Upper lobe of left lung (tissue), 6 donors: ENCODE results near the gene BNIP5. TPM values are rescaled to one million over a fixed set of nuclear protein-coding genes. Genes with fewer than 3 reads are reported as not detected.

Experiments used
- ATAC-seq, 2 donors: fragments of 200-7000 bp; cut with Tn5 transposase; one replicate each; pipeline ENCODE4 v1.9.1; 2022; ENCODE audit warnings: mild to moderate bottlenecking in 2 of 2, moderate library complexity in 2 of 2; ENCODE audit not compliant: low FRiP score in 2 of 2
- DNase-seq, 2 donors: peaks; one replicate each; pipeline ENCODE4 v3.0.0-alpha.2; 2019 to 2020
- H3K27ac ChIP-seq, 4 donors: fragments of 200-600 bp; sonication (generic); one replicate each; pipeline ENCODE4 v1.5.1; 2016 to 2019
- H3K27me3 ChIP-seq, 4 donors: fragments of 200-600 bp; sonication (generic); one replicate each; pipeline ENCODE4 v1.5.1; 2017 to 2019
- H3K36me3 ChIP-seq, 4 donors: fragments of 200-600 bp; sonication (generic); one replicate each; pipeline ENCODE4 v1.5.1; 2016 to 2019
- H3K4me1 ChIP-seq, 4 donors: fragments of 200-600 bp; sonication (generic); one replicate each; pipeline ENCODE4 v1.5.1; 2018 to 2019
- H3K4me3 ChIP-seq, 4 donors: fragments of 200-600 bp; sonication (generic); one replicate each; pipeline ENCODE4 v1.5.1; 2017 to 2019; ENCODE audit warnings: mild to moderate bottlenecking in 2 of 4, moderate library complexity in 1 of 4
- H3K9me3 ChIP-seq, 4 donors: fragments of 200-600 bp; sonication (generic); one replicate each; pipeline ENCODE4 v1.5.1; 2018 to 2019
- EP300 ChIP-seq, 4 donors: sonication (generic); formaldehyde crosslinking; IDR thresholded peaks; one replicate each; pipeline ENCODE4 v1.5.1; 2017; ENCODE audit warnings: antibody characterized with exemption in 4 of 4, control low read depth in 2 of 4
- POLR2A ChIP-seq, 4 donors: fragments of 450-650 bp; IDR thresholded peaks; one replicate each; pipeline ENCODE4 v1.5.1; 2016 to 2017; ENCODE audit warnings: antibody characterized with exemption in 4 of 4, mild to moderate bottlenecking in 2 of 4
- POLR2AphosphoS5 ChIP-seq, 2 donors: sonication (generic); formaldehyde crosslinking; IDR thresholded peaks; one replicate each; pipeline ENCODE4 v1.5.1; 2017; ENCODE audit warnings: antibody characterized with exemption in 2 of 2
- whole genome bisulfite sequencing, 2 donors: methylation state at CpG; one replicate each; pipeline ENCODE4 v1.1.5; 2017 to 2018; 5-methylcytosine and 5-hydroxymethylcytosine counted together
- total RNA-seq, 6 donors: library from RNA; depleted of rRNA in 4 of 6; stranded (reverse); fragments of >200 nt in 4 of 6; gene quantifications; one replicate each; pipeline versions ENCODE4 v1.1.0 to v1.2.1, GENCODE V29; 2016 to 2021
- TF ChIP-seq, protein P1 (sequence below), 6 experiments: fragments of 450-650 bp in 4 of 6; fragments of 200-600 bp in 2 of 6; sonication (generic) in 2 of 6; IDR thresholded peaks; one replicate each; pipeline ENCODE4 v1.5.1; 2016 to 2019; ENCODE audit warnings: antibody characterized with exemption in 6 of 6
- donor health status: DM: no; HTN: no; CAD: no; lungs with moderate emphysema.
- donor health status: DM: no; HTN: yes; CAD: no; lungs with severe emphysema.

Gene BNIP5
- total RNA-seq, 6 donors from 2014 or later: 0.10 TPM; not detected in 5

DNA sequence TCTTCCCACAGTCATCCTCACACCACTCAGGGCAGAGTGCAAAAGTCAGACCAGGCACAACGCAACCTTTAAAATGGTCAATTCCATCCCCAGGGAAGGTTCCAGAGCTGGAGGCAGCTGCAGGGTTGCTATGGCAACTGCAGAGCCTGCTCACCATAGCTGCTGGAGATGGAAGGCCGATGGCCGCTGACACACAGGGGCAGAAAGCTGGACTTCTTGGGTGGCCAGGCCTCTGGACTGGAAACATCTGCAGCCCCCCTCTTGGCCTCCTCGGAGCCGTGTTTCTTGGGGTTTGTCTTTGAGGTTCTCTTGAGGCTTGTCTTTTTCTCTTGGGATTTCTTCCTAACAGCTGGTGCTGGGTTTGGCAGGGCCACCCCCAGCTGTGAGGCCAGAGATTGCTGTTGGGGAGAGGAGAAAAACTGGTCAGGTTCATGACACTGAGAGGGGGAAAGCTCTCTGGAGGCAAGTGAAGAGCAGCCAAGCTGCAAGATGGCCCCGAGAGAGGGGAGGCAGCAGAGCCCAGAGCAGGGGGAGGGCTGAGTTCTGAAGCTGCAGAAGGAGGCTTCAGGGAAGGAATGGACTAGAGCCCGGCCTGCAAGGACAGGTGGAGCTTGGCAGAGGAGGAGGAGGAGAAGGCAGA lies 10.2 kb downstream of the BNIP5 start:
- H3K4me3 ChIP-seq: no peak overlapping the region
- WGBS, 2 donors: 29 to 75% methylated on average over 2 to 7 of the region's 7 CpGs
- no peaks in the 10 kb centered on the region for H3K9me3 ChIP-seq
- DNase-seq (no peak), ATAC-seq (no peak)
- H3K27me3 ChIP-seq: no peaks in the 10 kb centered on the region
- H3K27ac ChIP-seq: no peak overlapping the region
- H3K4me1 ChIP-seq: no peaks in the 10 kb centered on the region
- no peaks in the 10 kb centered on the region for H3K36me3 ChIP-seq
- TF ChIP-seq EP300 (IDR thresholded peaks at IDR 0.05): no peak
- TF ChIP-seq POLR2AphosphoS5 (IDR thresholded peaks at IDR 0.05): peak in 1 of 2 donors; percentile 32

GRCh38 chr6:36324715-36325114 lies 12.0 kb downstream of the BNIP5 start:
- Histone ChIP-seq H3K27me3 (no peaks in the 10 kb centered on the region), H3K4me3 (no peak overlapping the region), H3K36me3 (no peaks in the 10 kb centered on the region), H3K27ac (no peak overlapping the region), H3K4me1 (no peaks in the 10 kb centered on the region), H3K9me3 (no peaks in the 10 kb centered on the region)
- no peak for TF ChIP-seq POLR2A (IDR thresholded peaks at IDR 0.05)
- 89 to 95% methylated on average over 4 of the region's 4 CpGs for WGBS, 2 donors
- ATAC-seq (no peak), DNase-seq (no peak)

GRCh38 chr6:36324191-36324590 lies 12.5 kb downstream of the BNIP5 start:
- H3K27me3 ChIP-seq: no peaks in the 10 kb centered on the region
- H3K36me3 ChIP-seq: no peaks in the 10 kb centered on the region
- H3K4me1 ChIP-seq: no peaks in the 10 kb centered on the region
- TF ChIP-seq EP300 (IDR thresholded peaks at IDR 0.05) (no peak), POLR2A (IDR thresholded peaks at IDR 0.05) (no peak), POLR2AphosphoS5 (IDR thresholded peaks at IDR 0.05) (no peak)
- TF ChIP-seq, protein P1, sequence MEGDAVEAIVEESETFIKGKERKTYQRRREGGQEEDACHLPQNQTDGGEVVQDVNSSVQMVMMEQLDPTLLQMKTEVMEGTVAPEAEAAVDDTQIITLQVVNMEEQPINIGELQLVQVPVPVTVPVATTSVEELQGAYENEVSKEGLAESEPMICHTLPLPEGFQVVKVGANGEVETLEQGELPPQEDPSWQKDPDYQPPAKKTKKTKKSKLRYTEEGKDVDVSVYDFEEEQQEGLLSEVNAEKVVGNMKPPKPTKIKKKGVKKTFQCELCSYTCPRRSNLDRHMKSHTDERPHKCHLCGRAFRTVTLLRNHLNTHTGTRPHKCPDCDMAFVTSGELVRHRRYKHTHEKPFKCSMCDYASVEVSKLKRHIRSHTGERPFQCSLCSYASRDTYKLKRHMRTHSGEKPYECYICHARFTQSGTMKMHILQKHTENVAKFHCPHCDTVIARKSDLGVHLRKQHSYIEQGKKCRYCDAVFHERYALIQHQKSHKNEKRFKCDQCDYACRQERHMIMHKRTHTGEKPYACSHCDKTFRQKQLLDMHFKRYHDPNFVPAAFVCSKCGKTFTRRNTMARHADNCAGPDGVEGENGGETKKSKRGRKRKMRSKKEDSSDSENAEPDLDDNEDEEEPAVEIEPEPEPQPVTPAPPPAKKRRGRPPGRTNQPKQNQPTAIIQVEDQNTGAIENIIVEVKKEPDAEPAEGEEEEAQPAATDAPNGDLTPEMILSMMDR (IDR thresholded peaks at IDR 0.05): no peak
- no peak overlapping the region for H3K27ac ChIP-seq
- no peak overlapping the region for H3K4me3 ChIP-seq
- DNase-seq (no peak), ATAC-seq (no peak)
- WGBS, 2 donors: 85 to 87% methylated on average over 6 of the region's 6 CpGs
- H3K9me3 ChIP-seq: no peaks in the 10 kb centered on the region

- Histone ChIP-seq H3K27me3 (no peaks in the 10 kb centered on the region), H3K36me3 (no peaks in the 10 kb centered on the region), H3K4me3 (no peak overlapping the region), H3K4me1 (no peaks in the 10 kb centered on the region), H3K9me3 (no peaks in the 10 kb centered on the region), H3K27ac (no peak overlapping the region)
- ATAC-seq: no peak
- peak in 1 of 2 donors; percentile 45 for DNase-seq
- TF ChIP-seq EP300 (IDR thresholded peaks at IDR 0.05) (no peak), POLR2A (IDR thresholded peaks at IDR 0.05) (no peak), POLR2AphosphoS5 (IDR thresholded peaks at IDR 0.05) (no peak)
- TF ChIP-seq, protein P1 (IDR thresholded peaks at IDR 0.05): no peak
- WGBS, 2 donors: 70 to 71% methylated on average over 8 of the region's 8 CpGs
These were observed 13.6 kb downstream of the BNIP5 start for GRCh38 chr6:36323062-36323461.

DNA sequence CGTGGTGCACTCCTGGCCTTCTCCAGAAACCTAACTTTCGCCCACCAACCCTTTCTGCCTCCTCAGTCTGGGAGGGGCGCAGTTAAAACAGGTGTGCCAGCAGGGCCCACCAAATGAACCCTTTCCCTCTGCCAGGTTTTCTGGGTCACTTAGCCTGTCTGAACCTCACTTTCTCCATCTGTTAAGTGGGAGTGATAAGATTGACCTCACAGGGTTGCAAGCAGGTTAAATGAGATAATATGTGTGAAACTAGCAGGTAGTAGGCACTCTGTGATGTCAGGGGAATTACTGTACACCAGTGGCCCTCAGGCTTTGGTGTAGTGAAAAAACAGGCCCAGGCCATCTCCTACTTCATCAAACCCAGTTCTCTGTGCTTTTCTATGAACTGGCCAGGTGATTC lies 14.1 kb downstream of the BNIP5 start:
- no peaks in the 10 kb centered on the region for H3K9me3 ChIP-seq
- H3K4me3 ChIP-seq: no peak overlapping the region
- 82 to 88% methylated on average over 3 of the region's 3 CpGs for WGBS, 2 donors
- TF ChIP-seq, protein P1 (IDR thresholded peaks at IDR 0.05): no peak
- TF ChIP-seq POLR2AphosphoS5 (IDR thresholded peaks at IDR 0.05): no peak
- no peak for TF ChIP-seq POLR2A (IDR thresholded peaks at IDR 0.05)
- no peak for TF ChIP-seq EP300 (IDR thresholded peaks at IDR 0.05)
- no peak for DNase-seq
- H3K4me1 ChIP-seq: no peaks in the 10 kb centered on the region
- no peak overlapping the region for H3K27ac ChIP-seq
- no peak for ATAC-seq
- H3K36me3 ChIP-seq: no peaks in the 10 kb centered on the region
- H3K27me3 ChIP-seq: no peaks in the 10 kb centered on the region

DNA sequence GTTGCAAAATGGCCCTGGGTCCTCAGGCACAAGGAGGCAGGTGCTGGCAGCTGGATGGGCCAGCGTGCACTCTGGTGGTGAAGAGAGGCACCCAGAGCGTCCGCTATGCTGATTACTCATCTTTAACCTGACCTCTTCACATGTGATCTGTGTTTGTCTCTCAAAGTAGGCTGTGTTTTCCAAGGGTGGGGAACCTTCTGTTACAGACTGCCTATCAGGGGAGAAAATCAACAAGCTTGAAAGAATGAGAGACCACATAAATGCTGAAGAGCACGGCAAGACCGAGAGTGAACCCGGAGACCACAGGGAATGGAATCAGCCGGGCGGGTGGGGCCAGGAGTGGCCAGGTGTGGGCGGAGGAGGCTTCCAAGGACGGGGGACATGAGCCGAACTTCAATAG lies 16.2 kb downstream of the BNIP5 start:
- no peak for ATAC-seq
- peak in 1 of 2 donors; percentile 41 for DNase-seq
- Histone ChIP-seq H3K27ac (no peak overlapping the region), H3K36me3 (no peaks in the 10 kb centered on the region), H3K4me3 (no peak overlapping the region), H3K27me3 (no peaks in the 10 kb centered on the region), H3K9me3 (no peaks in the 10 kb centered on the region), H3K4me1 (no peaks in the 10 kb centered on the region)
- 83 to 87% methylated on average over 11 of the region's 11 CpGs for WGBS, 2 donors
- TF ChIP-seq, protein P1 (IDR thresholded peaks at IDR 0.05): no peak
- no peak for TF ChIP-seq POLR2AphosphoS5 (IDR thresholded peaks at IDR 0.05)
